Measurements from ENCODE around the gene MTMR11. TPM values are rescaled to one million over a fixed set of nuclear protein-coding genes. Genes with fewer than 3 reads are reported as not detected.

The MTMR11 gene
- total RNA-seq, 1 experiment from 2014 or later = 7.1 TPM

DNA sequence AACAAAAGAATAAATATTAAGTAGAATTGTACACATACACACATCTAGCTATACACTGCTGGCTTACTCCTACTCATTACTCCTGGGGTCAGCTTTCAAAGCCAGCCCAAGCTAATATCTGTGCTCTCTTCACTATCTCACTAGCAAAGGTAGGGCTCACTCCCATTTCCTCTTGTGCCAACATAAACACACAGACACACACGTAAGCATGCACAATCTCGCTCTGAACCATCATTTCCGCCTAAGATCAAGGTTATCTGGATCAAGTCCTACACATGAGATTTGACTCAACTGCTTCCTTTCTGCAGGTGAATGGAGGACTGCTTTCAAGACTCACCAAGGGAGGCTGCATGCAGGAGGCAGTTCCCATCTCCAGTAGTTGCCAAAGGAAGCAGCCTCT lies 28.8 kb upstream of the MTMR11 start:
- H3K4me3 Mint-ChIP-seq = no peak overlapping the region
- no peaks in the 10 kb centered on the region for H3K9me3 Mint-ChIP-seq
- CTCF ChIA-PET = interaction anchor here (1.9 kb wide), 1 partner anchor 222 kb away, joined by 6 read pairs; no protein-coding TSS in a partner anchor
- no peaks in the 10 kb centered on the region for H3K27me3 Mint-ChIP-seq (ENCODE audit: low read depth)
- POLR2A ChIA-PET = interaction anchor here (0.7 kb wide), 1 partner anchor 11 kb away, joined by 3 read pairs; no protein-coding TSS in a partner anchor
- no peak overlapping the region for H3K27ac Mint-ChIP-seq
- TF ChIP-seq GRHL2 (CRISPR knock-in tag; IDR thresholded peaks at IDR 0.05; ENCODE audit: insufficient replicate concordance, severe bottlenecking) (no peak), ZNF138 (CRISPR knock-in tag; conservative IDR thresholded peaks at IDR 0.05) (no peak), ZNF671 (CRISPR knock-in tag; IDR thresholded peaks at IDR 0.05) (no peak), ZNF512 (CRISPR knock-in tag; IDR thresholded peaks at IDR 0.05; ENCODE audit: borderline replicate concordance) (no peak), KAT7 (CRISPR knock-in tag; IDR thresholded peaks at IDR 0.05; ENCODE audit: borderline replicate concordance) (no peak)
- TF ChIP-seq, protein P1, sequence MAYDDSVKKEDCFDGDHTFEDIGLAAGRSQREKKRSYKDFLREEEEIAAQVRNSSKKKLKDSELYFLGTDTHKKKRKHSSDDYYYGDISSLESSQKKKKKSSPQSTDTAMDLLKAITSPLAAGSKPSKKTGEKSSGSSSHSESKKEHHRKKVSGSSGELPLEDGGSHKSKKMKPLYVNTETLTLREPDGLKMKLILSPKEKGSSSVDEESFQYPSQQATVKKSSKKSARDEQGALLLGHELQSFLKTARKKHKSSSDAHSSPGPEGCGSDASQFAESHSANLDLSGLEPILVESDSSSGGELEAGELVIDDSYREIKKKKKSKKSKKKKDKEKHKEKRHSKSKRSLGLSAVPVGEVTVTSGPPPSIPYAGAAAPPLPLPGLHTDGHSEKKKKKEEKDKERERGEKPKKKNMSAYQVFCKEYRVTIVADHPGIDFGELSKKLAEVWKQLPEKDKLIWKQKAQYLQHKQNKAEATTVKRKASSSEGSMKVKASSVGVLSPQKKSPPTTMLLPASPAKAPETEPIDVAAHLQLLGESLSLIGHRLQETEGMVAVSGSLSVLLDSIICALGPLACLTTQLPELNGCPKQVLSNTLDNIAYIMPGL (CRISPR knock-in tag; IDR thresholded peaks at IDR 0.05) = no peak
- no peaks in the 10 kb centered on the region for H3K4me1 Mint-ChIP-seq
- DNase-seq (ENCODE audit: low spot score) (no peak), ATAC-seq (no peak)
- H3K36me3 Mint-ChIP-seq = peaks cover 45% of the 10 kb centered on the region

GRCh38 chr1:149963358-149963757 lies 26.7 kb upstream of the MTMR11 start:
- no peak overlapping the region; the same call in 1 of the 2 replicates for H3K27ac Mint-ChIP-seq
- ChIA-PET POLR2A (no interaction called here), CTCF (interaction anchor here (1.0 to 1.6 kb wide), 3 partner anchors 87 to 224 kb away, joined by 4 to 8 read pairs (median 6); no protein-coding TSS in a partner anchor)
- no peak overlapping the region for H3K4me3 Mint-ChIP-seq
- no peaks in the 10 kb centered on the region for H3K4me1 Mint-ChIP-seq
- DNase-seq (ENCODE audit: low spot score) (no peak), ATAC-seq (no peak)
- H3K9me3 Mint-ChIP-seq = peaks cover 11% of the 10 kb centered on the region
- H3K36me3 Mint-ChIP-seq = peaks cover 60% of the 10 kb centered on the region
- H3K27me3 Mint-ChIP-seq (ENCODE audit: low read depth) = no peaks in the 10 kb centered on the region
- TF ChIP-seq FOXJ3 (CRISPR knock-in tag; IDR thresholded peaks at IDR 0.05; ENCODE audit: borderline replicate concordance) (no peak), GRHL2 (CRISPR knock-in tag; IDR thresholded peaks at IDR 0.05; ENCODE audit: insufficient replicate concordance, severe bottlenecking) (no peak), USF2 (CRISPR knock-in tag; IDR thresholded peaks at IDR 0.05) (no peak), ZNF232 (CRISPR knock-in tag; IDR thresholded peaks at IDR 0.05) (no peak), ELF4 (CRISPR knock-in tag; IDR thresholded peaks at IDR 0.05; ENCODE audit: low read depth) (no peak), NR1H2 (CRISPR knock-in tag; IDR thresholded peaks at IDR 0.05) (no peak), OVOL2 (CRISPR knock-in tag; IDR thresholded peaks at IDR 0.05; ENCODE audit: borderline replicate concordance) (no peak)
- TF ChIP-seq, protein P2, sequence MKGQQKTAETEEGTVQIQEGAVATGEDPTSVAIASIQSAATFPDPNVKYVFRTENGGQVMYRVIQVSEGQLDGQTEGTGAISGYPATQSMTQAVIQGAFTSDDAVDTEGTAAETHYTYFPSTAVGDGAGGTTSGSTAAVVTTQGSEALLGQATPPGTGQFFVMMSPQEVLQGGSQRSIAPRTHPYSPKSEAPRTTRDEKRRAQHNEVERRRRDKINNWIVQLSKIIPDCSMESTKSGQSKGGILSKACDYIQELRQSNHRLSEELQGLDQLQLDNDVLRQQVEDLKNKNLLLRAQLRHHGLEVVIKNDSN (CRISPR knock-in tag; IDR thresholded peaks at IDR 0.05) = no peak
- TF ChIP-seq, protein P3, sequence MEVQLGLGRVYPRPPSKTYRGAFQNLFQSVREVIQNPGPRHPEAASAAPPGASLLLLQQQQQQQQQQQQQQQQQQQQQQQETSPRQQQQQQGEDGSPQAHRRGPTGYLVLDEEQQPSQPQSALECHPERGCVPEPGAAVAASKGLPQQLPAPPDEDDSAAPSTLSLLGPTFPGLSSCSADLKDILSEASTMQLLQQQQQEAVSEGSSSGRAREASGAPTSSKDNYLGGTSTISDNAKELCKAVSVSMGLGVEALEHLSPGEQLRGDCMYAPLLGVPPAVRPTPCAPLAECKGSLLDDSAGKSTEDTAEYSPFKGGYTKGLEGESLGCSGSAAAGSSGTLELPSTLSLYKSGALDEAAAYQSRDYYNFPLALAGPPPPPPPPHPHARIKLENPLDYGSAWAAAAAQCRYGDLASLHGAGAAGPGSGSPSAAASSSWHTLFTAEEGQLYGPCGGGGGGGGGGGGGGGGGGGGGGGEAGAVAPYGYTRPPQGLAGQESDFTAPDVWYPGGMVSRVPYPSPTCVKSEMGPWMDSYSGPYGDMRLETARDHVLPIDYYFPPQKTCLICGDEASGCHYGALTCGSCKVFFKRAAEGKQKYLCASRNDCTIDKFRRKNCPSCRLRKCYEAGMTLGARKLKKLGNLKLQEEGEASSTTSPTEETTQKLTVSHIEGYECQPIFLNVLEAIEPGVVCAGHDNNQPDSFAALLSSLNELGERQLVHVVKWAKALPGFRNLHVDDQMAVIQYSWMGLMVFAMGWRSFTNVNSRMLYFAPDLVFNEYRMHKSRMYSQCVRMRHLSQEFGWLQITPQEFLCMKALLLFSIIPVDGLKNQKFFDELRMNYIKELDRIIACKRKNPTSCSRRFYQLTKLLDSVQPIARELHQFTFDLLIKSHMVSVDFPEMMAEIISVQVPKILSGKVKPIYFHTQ (CRISPR knock-in tag; IDR thresholded peaks at IDR 0.05) = no peak
